OCI-M2 (cell line): ENCODE results near the gene TBC1D10A.

Experiments used
- DNase-seq: peaks from one replicate; lab custom pipeline; 2025; ENCODE audit not compliant: unreplicated experiment; lab: John Stamatoyannopoulos, UW

The TBC1D10A gene

DNA sequence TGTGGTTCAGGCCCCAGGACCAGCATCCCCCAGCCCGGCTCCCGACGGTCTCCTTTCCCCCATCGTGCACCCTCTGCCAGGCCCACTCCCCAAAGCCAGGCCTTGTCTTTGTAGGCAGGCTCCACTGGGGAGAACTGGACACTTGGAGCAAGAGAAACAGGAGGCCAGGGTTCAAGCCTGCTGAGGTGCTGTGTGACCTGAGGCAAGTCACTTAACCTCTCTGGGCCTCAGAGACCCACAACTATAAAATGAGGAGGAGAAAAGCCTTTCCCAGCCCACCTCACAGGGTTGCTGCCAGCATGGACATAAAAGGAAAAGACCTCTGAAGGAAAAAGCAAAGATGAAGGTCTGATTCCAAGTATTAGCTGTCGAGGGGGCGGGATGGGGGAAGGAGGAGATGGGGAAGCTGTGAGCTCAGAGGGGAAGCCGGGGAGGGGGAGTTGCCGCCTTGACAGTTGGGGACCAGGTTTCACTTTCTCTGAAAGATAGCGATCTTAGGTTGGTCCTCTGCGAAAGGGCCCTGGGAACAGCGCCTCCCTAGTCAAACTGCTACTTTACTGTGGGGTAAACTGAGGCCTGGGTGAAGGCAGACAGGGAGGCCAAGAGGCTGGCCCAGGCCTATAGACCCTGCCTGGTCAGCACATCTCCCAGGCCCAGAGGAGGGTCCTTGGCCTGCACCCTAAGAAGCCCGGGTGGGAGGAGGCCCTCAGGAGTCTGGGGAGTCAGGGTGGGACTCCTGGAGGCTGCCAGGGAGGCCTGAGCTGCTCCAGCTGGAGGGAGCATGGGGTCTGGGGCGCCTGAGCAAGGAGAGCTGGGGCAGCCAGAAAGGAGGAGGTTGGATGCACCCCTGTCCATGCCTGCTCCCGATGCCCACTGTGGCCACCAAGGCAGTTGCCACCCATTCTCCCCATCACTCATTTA lies 59.1 kb downstream of the TBC1D10A start:
- no peak for DNase-seq

DNA sequence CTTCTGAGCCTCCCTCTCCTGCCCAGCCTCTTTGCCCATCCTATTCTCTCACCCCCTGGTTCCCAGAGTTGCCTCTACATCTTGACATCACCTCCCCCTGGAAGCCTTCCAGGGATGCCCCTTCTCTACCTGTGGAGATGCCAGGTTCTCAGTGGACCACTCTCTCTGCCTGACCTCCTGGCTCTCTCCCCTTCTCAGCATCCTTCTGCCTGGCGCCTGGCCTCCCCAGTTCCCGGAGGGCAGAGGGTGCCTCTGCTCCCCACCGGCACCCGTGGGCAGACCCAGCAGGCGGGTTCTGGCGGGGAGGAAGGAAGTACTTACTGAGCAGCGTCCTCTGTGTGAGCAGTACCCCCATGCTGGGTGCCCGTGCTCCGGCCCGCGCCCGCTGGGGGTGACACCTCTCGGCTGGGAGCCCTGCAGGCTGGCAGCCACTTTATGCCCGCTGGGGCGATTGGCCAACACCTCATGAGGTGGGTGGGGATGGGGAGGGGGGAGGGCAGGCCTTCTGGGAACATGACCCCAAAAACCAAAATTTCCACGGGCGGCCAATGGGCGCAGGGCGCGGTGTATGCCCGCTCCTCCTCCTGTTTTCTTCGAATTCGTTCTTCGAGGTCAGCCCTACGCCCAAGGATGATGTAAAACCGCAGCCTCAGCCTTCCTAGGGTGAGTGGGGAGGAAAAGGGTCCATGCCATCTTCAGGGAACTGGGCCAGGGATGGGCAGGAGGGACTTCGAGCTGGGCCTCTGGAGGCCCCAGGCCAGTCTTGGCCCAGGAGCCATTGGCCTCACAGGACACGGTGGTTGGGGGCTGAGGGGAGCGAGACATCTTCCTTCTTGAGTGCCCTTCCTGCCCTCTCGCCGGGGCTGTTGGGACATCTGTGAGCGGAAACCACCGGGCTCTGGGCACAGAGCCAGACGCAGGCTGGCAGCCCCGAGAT lies 60.0 kb downstream of the TBC1D10A start, which contains the start of gene OSM:
Gene OSM (minus strand): TSS at position 407 of the 937 bp plus-strand sequence. CDS start 52 bp downstream, at position 355.
- no peak for DNase-seq

DNA sequence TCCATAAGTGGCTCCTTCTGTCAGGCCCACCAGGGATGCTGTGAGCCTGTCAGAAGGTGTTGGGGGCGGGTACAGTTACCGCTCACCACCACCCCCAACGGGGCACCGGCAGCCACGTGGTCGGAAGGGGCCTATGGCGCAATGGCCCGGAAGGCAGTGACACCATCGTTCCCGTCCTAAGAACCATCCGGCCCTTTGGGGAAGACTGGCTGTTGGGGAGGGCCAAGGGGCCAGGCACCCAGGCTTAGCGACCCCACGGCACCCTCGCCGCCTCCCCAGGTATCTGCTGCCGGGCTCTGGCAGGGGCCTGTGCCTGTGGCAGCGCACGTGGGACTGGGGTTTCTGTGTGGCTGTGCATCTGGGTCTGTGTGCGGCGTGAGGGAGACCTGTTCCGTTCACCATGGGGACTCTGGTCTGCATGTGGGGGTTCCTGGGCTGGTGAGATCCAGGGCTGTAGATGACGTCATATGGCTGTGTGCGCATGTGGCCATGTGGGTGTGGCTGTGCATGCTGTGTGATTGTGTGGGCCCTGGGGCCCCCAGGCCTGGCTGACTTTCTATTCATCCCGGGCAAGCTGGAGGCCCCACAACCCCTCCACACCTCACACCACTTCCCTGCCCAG lies 60.8 kb downstream of the TBC1D10A start:
- DNase-seq = no peak

DNA sequence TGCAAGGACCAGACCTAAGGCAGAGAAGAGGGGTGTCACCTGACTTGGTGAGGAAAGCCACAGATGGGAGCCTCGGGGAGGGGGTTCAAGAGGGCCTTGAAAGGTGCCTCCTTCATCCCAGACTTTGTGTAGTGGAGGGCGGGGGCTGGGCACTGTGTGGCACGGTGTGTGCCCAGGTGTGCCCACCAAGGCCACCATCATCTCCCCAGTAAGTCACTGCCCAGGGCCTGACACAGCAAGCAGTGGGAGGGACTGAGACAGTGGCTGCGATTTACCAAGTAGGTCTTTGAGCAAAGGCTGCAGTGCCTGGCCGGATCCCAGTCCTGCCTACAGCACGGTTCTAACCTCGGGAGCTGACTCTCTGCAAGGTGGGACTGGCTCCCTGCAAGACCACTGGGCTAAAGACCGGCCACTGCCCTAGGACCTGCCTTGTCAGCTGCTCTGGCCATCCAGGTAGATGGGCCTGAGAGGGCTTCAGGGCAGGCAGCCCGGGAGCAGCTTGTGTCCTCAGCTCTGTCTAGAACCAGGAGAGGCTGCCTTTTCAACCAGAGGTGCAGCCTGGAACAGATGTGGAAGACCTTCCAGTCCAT lies 61.5 kb downstream of the TBC1D10A start:
- DNase-seq = no peak

DNA sequence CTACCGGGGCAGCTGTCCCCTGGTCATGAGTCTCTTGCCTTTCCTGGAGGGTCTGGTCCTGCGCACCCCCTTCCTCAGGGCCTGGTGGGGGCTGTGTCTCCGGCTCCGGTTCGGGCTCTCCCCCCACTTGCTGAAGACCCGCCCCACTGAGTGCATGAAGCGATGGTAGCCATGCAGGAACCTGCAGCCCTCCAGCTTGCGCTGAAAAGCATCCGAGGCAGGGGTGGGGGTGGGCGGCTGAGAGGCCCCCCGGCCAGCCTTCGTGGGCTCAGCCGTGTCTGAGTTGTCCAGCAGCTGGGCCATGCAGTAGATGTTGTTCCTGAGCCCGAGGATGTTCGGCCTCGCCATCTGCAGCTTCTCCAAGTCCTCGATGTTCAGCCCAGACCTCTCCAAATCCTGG lies 62.9 kb downstream of the TBC1D10A start:
- no peak for DNase-seq

DNA sequence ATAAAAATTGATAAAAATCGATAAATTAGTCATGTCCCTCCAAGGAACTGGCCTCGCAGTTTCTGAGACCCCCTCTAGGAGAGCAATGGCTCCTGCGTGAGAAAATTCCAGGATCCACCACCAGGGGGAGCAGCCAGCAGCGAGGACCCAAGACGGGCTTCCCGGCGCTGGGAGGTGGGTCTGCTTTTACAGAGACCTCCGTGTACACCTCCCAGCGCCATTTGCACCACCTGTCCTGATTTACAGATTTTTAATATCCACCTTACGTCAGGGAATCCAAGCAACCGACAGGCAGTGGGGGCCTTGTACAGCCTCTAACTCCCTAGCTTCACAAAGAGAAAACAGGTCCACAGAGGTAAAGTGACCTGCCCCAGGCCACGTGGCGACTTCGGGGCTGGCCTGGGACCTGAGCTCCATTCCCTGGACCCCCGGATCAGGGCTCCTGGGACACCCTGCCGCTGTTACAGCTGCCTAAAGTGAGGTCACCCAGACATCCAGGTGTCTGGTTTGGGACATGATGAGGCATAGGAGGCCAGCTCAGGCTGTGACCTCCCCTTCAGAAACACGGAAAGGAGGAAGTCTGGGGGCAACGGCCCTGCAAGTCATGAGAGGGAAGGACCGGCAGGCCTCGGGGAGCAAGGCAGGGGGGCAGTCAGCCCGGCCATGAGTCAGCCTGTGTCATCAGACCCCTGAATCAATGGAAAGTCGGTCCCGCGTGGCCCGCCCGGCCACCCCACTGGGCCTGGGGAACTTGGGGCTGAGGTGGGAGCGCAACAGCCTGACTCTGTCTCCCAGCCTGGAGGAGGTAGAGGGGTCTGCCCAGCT lies 63.6 kb downstream of the TBC1D10A start:
- DNase-seq = no peak

DNA sequence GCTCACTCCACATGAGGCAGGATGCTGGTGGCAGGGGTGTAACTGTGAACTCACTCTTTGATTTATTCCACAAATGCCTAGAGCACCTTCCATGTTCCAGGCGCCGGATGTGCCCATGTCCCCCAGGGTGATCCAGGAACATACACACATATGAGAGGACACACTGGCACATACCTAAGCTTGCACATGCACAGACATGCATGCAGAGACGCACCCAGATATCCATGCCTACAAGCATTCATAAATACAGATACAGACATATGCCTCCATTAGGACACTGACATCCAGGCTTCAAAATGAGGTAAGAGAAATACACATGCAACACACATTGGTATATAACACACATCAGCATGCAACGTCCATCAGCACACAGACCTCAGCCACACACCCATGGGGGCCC lies 64.6 kb downstream of the TBC1D10A start:
- DNase-seq = no peak

DNA sequence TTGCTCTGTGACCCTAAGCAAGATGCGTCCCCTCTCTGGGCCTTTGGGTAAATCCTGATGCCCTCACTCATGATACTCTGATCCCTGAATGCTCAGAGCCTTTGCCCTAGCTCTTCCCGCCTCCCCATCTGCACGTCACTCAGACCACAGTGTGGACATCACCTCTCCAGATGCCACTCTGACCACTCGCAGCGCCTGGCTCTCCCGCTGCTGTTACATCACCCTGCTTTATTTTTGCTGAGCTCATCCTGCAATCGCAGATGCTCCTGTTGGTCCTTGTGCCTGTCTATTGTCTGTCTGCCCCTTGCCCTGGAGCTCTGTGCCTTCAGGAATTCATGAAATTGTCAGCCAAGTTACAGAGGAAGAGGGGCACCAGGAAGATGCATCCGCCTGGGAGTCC lies 65.6 kb downstream of the TBC1D10A start:
- no peak for DNase-seq

DNA sequence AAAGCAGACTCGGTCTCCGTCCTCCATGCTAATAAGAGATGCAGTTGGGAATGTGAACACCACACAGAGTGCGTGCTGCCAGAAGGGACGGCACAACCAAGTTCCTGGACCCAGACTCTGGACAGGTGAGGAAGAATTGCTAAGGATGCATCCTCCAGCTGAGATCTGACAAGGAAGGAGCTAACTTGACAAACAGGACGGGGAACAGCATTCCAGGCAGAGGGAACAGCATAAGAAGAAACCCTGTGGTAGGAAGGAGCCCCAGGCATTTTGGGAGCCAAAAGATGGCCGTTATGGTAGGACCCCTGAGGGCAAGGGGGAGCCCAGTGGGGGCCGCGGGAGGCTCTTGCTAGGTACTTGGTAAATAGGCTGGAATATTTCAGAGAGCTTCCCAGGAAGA lies 66.1 kb downstream of the TBC1D10A start:
- DNase-seq = no peak

DNA sequence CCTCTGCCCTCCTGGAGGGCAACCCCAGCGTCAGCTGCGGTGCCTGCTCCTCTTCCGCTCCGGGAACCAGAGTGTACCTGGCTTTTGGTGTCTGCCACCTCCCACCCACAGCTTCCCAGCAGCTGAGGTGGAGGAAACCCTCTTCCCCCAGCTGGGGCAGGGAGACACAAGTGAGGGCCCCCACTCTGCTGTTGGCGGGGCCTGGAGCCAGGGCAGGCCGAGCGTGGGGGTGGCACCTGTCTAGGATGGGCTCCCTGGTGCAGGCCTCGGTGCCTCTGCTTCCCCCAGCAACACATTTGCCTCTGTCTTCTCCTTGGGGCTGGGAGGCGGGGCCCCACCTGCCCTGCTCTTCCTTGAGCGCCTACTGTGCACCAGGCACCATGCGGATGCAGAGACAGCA lies 66.5 kb downstream of the TBC1D10A start:
- no peak for DNase-seq

DNA sequence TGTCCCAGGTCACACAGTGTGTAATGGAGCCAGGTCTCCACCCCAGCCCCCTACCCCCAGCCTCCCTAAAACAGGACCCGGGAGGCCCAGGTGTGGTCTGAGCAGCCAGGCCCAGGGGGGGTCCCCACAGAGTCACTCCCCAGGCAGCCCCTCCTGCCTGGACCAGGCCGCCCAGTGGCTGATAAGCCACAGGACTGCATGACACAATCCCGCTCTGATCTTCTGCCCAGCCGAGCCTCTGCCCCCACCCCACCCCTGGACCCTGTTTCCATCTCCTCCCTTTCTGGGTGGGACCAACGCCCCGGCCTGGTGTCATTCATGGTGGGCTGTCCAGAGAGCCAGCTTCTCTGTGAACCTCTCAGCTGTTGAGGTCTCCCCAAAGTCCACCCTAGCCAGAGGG lies 72.4 kb downstream of the TBC1D10A start:
- no peak for DNase-seq

DNA sequence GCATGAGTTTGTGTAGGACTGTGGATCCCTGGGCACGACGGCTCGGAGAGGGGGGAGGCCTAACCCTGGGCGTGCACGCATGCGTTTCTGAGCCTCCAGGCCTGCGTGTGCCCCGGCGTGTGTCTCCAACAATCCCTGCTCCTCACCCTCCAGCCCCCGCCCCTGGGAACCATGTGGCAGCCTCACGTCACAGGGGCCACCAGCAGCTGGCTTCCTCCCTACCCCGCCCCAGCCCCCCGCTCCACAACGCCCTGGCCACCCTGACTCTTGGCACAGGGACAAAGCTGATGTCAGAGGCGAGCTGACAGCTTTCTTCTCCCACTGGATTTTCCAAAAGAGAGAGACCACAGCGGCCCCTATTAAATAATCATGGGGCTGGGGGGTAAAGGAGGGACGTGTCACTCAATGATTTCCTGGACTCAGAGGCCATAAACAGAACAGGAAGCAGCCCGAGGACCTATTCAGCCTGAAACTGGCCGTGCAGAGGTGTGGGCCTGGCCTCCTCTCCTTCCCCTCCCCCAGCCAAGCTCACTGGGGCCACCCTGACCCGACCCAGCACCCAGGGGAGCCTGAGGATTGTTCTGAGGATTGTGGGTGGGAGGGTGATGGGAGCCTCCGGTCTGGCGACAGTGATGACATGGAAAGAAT lies 73.4 kb downstream of the TBC1D10A start:
- DNase-seq = no peak

DNA sequence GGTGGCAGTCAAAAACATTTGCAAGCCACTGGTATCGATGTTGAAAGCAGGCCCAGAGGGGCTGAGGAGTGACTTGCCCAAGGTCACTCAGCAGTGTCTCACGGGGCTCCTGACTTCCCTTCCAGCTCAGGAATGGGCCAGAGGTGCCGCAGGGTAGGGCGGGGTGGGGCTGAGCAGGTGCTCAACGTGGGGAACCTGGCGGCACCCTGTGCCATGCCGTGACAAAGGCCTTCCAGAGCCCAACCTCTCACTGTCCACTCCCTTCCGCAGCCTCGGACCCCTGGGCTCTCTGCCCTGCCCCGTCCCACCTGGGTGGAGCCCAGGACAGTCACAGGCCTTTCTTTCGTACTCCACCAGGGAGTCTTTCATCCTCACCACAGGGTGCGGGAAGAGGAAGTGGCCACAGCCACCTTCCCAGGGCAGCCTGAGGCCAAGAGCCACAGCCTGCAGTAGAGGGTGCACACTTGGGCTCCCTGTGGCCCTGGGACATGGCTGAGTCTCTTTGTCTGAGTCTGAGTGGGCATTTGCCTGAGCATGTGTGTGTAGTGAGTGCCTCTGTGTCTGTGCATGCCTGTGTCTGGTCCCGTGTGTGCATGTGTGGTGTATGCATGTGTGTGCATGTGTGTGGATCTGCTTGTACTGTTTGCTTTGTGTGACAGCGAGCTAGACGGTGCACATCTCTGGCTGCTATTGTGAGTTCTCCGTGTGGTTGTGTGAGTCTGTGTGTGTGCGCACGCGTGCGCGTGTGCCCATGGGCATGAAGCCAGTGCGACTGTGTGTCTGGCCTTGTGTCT lies 74.1 kb downstream of the TBC1D10A start:
- DNase-seq = no peak

DNA sequence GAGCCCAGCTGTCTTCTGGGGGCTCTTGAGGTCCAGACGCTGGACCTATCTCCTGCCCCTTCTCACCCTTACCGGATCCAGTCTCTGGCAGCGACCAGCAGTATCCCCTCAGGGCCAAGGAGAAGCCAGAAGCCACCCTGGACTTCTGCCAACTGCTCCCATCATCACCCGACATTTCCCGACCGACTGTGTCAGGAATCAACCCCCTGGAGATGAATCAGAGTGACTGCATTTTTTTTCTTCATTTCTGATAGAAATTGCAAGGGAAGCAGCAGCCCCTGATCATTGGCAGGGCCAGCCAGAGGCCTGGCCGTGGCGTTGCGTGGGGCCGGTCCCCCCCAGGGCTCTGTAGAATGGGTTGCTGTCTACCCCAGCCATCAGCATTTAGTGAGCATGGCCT lies 75.0 kb downstream of the TBC1D10A start:
- DNase-seq = no peak

DNA sequence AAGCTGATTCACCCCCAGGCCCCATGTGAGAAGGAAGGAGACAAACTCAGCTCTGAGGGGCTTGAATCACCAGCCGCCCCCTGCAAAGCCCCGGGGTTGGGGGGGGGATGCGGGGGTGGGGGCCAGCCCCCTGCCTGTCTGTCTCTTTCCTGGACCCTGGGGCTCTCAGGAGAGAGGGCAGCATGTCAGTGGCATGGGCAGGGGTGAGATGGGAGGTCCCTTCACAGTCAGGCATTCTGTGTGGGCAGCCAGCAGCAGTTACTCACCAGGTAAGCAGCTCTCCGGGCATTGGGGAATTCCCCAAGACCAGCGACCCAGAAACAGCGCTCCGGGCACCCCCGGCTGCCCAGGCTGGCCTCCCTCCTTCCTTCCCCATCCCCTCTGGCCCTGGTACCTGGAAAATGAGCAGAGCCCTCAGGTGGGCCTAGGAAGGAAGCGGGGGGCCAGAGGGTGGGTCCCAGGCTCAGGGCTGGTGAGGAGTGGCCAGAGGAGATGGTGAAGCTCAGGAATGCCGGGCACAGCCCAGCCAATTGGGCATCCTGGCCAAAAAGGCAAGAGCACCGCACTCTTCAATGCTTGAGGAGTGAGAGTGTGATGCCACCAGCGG lies 76.0 kb downstream of the TBC1D10A start:
- no peak for DNase-seq

DNA sequence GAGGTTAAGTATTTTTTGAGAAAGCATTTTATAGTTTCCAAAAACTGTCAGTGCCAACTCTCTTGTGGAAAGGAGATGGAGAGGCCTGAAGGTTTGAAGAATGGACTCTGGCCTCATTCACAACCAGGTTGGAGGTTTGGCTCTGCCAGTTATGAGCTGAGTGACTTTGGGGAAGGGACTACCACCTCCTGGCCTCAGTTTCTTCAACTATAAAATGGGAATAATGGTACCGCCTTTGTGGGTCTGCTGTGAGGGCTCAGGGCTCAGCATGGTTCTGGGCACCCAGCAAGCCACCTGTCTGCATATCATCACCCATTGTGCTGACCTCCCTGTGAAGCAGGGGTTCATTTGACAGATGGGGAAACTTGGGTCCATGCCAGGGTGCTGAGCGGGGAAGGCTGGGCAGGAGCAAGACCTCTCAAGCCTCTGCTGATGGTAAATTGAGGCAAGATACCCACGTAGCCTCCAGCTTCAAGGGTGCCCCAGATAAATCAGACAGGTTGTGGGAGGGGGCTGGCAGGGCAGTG lies 76.6 kb downstream of the TBC1D10A start:
- DNase-seq = no peak

DNA sequence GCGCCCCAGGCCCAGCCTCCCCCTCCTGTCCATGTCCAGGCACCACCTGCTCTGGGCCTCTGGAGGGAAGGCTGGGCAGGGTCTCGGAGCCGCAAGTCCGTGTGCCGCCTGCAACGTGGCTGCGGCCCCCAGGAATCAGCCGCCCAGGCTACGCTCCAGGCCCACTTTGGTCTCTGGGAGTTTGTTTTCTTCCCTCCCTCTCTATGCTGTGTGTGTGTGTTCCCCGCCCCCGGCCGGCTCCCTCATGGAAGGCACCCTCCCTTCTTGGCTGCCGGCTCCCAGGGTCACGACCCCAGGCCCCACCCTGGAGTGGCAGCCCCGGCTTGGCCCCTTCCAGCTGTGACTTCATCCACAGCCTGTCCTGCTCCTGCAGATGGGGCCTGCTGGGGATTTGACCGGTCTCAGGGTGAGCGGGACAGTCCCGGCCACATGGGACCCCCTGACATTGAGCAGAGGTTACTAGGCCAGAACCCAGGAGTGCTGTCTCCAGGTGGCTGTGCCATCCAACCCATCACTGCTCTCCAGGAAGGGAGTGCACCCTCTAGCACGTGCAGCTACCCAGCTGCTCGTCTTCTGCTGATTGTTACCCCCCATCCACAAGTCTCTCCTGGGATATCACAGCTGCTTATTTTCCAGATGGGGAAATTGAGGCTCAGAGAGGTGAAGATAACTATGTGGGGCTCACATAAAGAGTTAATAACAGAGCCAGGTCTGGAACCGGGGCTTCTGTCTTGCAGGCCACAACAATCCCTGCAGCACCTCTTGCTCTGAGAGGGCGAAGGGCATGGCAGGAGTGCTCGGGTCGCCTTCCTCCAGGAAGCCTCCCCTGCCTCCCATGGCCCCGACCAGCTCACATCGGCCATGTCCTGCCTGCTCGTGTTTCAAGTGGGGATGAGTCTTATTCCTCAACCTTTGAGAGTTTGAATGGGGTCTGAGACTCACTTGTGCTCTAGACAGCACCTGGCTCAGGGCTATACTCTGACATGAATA lies 77.4 kb downstream of the TBC1D10A start:
- DNase-seq = no peak
